ENCODE data around the gene NCBP3.

DNA sequence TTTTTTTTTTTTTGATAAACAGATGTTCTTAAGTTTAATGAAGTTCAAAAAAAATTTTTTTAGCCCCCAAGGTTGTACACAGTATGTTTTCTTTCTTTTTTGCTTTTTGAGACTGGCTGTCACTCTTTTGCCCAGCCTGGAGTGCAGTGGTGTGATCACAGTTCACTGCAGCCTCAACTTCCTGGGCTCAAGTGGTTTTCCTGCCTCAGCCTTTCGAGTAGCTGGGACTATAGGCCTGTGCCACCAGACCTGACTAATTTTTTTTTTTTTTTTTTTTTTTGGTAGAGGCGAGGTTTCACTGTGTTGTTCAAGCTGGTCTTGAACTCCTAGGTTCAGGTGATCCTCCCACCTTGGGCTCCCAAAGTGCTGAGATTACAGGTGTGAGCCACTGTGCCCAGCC, 57.8 kb downstream of the NCBP3 start:
- TF ChIP-seq, protein P1, sequence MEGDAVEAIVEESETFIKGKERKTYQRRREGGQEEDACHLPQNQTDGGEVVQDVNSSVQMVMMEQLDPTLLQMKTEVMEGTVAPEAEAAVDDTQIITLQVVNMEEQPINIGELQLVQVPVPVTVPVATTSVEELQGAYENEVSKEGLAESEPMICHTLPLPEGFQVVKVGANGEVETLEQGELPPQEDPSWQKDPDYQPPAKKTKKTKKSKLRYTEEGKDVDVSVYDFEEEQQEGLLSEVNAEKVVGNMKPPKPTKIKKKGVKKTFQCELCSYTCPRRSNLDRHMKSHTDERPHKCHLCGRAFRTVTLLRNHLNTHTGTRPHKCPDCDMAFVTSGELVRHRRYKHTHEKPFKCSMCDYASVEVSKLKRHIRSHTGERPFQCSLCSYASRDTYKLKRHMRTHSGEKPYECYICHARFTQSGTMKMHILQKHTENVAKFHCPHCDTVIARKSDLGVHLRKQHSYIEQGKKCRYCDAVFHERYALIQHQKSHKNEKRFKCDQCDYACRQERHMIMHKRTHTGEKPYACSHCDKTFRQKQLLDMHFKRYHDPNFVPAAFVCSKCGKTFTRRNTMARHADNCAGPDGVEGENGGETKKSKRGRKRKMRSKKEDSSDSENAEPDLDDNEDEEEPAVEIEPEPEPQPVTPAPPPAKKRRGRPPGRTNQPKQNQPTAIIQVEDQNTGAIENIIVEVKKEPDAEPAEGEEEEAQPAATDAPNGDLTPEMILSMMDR (IDR thresholded peaks at IDR 0.05): no peak
- TF ChIP-seq POLR2AphosphoS5 (IDR thresholded peaks at IDR 0.05): no peak
- no peak for TF ChIP-seq POLR2A (IDR thresholded peaks at IDR 0.05; ENCODE audit: low read depth)
